GM19455 (cell line): ENCODE measurements around the gene TM9SF1.

Experiments used
- ATAC-seq: cut with Tn5 transposase; IDR thresholded peaks from one replicate; pipeline ENCODE4 v1.9.1; 2021; ENCODE audit not compliant: unreplicated experiment

Gene TM9SF1, protein sequence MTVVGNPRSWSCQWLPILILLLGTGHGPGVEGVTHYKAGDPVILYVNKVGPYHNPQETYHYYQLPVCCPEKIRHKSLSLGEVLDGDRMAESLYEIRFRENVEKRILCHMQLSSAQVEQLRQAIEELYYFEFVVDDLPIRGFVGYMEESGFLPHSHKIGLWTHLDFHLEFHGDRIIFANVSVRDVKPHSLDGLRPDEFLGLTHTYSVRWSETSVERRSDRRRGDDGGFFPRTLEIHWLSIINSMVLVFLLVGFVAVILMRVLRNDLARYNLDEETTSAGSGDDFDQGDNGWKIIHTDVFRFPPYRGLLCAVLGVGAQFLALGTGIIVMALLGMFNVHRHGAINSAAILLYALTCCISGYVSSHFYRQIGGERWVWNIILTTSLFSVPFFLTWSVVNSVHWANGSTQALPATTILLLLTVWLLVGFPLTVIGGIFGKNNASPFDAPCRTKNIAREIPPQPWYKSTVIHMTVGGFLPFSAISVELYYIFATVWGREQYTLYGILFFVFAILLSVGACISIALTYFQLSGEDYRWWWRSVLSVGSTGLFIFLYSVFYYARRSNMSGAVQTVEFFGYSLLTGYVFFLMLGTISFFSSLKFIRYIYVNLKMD

GRCh38 chr14:24195186-24196070, at the start of gene TM9SF1:
Gene TM9SF1, minus strand, starts transcription at chr14:24195441. Its CDS starts 422 bp downstream, at chr14:24195019.
- ATAC-seq = peak; percentile 90

- peak; percentile 1 for ATAC-seq
Measured at GRCh38 chr14:24243336-24243836, 48.1 kb upstream of the TM9SF1 start.

DNA sequence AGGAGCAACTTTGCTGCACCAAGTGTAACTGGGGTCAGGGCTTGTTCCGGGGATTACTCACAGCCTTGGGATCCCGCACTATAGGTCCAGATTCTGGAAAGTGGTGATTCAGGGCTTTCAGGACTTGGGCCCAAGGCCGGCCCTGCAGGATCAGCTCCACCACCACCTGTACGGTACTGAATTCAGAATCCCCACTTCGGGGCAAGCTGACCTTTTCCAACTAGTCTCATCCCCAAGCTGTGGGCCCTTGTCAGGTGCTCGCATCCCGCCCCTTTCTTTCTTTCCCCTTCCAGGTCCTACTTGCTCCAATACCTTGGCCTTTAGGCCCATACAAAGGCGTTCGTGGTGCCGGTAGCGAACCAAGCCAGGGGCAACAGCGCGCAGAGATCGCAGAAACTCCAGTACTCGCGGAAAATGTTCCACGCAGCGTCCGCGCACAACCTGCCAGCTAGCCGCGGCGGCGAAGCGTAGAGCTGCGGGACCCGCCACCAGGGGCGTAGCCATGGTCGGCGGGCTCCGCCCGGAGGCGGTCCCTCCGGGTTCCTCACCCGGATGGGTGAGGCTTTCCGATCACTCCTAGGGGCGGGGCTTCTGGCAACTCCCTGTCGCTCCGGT, 46.7 kb upstream of the TM9SF1 start:
- ATAC-seq = peak; percentile 77

DNA sequence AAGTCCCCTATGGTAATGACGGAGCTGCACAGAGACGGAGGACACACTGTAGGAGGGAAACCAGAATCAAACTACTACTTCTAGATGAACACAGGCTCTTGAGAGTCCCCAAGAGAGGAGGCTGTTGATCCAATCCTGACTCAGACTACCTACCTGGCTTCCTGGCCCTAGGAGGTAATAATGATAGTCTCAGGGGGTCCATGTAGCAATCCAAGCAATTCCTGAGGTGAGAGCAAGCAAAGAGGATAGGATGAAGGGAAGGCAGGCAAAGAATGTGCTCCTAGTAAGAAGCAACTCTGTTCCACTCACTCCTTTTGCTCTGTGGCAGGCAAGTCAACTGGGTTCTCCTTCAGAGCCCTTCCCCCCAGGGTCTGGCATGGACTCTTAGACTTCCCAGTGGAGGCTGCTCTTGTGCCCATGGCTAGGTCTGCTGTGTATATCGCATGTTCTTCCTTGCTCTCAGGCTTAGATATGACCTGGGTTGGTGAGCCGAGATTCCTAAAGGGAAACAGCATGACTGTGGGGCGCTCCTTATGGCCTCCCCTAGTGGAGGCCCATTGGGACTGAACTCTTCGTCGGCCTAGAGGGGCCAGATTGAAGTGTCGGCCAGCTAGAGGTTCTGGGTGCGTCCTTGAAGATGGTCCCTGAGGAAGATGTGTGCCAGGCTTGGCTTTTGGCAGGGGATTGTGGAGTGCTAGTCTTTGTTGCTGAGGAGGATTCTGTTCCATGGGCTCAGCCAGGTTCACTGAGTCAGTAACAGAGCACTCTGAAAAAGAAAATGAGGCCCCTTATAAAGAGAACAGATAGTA, 45.1 kb upstream of the TM9SF1 start:
- ATAC-seq = no peak

- ATAC-seq = no peak
Measured at GRCh38 chr14:24238527-24239037, 43.3 kb upstream of the TM9SF1 start.

DNA sequence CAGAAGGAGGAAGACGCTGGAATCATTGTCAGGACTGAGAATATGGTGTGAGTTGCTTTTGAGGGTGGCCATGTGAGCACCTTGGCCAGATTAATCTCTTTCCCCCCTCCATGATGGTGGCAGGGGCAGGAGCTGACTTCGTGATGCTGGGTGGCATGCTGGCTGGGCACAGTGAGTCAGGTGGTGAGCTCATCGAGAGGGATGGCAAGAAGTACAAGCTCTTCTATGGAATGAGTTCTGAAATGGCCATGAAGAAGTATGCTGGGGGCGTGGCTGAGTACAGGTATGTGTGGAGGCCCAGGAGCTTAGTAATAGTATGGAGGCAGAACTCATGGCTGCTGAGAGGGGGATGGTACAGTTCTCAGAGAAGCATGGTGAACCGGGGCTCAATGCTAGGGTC, 42.9 kb upstream of the TM9SF1 start:
- no peak for ATAC-seq

DNA sequence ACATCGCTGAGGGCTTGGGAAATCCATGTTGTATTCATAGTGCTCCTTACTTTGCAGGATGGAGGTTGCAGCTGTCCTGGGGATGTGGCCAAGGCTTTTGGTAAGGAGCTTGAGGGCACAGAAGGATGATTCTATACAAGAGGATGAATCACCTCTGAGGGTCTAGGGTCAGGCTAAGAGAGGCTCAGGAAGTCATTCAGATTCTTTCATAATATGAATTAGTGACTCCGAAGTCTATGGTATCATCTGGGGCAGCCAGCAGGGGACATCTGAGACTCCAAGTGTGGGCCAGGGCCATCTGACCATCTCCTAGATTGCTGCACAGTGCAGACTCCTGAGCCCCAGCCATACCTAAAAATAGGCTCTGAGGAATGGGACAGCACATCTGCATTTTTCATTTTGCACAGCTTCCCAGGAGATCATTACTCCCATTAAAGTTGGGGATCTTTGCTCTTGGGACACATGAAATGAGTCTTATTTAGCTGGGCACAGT, 42.3 kb upstream of the TM9SF1 start:
- no peak for ATAC-seq

GRCh38 chr14:24236689-24237462, 41.6 kb upstream of the TM9SF1 start:
- no peak for ATAC-seq

GRCh38 chr14:24235804-24236688, 40.8 kb upstream of the TM9SF1 start:
- no peak for ATAC-seq

DNA sequence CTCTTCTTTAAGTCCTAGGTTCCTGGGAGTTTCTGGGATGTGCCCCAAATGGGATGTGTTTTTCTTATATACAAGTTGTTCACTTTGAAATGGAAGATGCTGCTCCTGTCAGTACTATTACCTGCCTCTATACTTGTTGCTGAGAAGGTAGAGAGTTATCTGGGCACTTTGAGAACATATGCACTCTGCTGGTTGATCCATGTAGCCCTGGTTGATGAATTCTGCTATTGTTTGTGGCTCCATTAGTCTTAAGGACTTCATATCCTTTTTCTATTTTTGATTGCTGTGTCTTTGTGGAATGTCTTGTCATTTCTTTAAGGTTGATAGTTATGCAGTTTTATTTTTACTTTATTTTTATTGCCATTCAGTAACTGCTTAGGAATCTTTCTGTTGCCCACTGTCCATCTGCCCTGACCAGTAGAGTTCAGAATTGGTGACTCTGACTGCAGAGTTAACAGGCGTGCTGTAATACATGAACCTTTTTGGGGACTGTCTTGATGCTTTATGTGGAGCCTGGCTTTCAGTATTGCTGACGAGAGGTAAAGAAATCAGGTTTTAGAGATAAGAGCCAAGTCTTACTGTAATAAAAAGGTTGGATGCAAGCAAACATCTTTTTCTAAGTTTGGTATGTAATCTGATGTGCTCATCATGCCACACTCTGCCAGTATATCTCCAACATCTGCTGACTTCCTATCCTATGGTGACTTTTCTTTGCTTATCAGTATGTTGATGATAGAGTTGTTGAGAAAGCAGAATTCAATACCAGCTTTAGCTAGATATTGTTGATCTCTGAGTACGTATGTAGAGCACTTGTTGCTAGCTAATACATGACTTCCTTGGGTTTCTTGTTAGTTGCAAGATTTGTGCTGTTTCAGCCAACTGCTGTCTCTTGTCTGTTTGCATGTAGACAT, 39.1 kb upstream of the TM9SF1 start:
- no peak for ATAC-seq

DNA sequence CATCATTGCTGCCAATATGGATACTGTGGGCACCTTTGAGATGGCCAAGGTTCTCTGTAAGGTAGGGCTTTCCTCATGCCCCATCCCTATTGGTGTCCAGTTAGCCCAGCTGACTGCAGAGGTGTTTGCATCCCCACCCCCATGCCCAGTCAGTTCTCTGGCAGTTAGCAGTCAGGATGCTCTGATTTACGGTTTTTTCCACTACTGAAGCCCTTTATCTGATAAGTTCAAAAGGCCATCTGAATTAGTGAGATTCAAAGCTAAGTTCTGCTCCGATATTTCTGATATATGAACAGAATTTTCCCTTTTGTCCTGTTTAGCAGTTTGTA, 38.3 kb upstream of the TM9SF1 start:
- ATAC-seq = no peak

DNA sequence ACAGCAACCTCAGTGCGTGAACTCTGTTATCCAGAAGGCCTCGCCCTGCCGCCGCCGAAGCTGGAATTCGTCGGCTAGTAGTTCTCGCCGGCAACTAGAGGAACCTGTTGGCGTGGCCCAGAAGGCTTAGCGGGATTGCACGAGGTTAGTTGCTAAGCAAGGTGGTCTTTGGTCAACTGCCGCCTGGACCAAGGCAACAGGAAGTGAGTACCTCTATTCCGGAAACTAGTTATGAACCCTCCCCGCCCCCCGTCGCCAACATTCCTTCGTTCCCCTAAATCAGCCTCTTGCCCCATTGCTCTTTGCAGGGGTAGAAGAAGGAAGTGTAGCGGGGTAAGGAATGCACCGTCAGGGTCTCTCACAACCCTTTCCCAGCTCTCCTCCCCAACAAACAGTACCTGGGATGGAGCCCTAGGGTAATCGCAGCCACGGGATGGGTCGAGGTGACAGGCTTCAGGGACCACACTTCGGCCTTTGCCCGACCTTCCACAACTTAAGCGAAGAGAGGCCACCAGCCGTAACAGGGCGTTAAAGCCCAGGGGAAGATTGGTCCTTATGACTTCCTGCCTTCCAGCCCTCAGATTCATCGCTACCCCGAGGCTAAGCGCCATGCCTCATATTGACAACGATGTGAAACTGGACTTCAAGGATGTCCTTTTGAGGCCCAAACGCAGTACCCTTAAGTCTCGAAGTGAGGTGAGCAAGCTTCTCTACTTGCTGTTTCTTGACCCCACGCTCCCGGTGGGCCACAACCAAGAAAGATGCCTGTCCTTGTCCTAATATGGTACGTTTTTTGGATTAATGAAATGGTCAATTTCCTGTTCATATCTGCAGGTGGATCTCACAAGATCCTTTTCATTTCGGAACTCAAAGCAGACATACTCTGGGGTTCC, 37.6 kb upstream of the TM9SF1 start, which contains the start of gene GMPR2:
GMPR2 (plus strand) TSS at position 285 of the 893 bp plus-strand sequence; CDS start at position 610, 325 bp downstream.
- peak; percentile 57 for ATAC-seq

DNA sequence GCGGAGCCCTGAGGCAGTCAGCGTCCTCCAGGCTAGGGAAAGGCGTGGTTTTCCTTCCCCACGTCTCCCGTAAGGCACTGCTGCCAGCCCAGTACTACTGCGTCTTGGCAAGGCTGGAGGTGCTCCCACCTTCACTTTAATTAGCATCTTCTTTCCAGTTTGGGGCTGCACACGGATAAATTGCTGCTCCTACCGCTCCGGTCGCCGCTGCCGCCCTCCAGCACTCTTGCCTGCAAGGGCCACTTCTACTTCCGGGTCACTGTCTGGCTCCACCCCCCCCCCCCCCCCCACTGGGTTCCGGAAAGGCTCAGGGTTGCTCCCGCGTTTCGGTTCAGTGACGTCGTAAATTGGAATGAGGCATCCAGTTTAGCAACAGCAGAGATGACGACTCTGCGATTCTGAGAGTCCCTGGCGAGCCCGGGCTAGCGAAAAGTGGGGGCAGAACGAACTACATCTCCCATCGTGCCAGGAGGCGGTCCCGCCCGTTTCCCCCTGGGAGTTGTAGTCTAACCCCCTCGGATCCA, 36.9 kb upstream of the TM9SF1 start, which contains the start of gene NEDD8:
NEDD8 (minus strand) TSS at position 247 of the 524 bp plus-strand sequence; CDS start at position 147, 100 bp downstream.
- ATAC-seq = peak; percentile 71

- no peak for ATAC-seq
Measured at GRCh38 chr14:24231263-24232120, 36.3 kb upstream of the TM9SF1 start.

DNA sequence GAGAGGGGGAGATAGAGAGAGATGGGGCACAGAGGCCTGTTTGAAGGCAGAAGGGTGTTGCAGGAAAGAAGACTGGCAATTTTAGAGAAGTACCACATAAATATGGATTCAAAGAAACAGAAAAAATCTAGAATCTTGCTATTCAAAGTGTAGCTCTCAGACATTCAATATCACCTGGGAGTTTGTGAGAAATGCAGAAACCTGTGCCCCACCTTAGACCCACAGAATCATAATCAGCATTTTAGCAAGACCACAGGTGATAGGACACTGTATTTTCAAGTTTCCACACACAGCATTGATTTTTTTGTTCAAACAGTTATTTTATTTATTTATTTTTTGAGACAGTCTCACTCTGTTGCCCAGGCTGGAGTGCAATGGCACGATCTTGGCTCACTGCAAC, 33.7 kb upstream of the TM9SF1 start:
- ATAC-seq = no peak
